Measurements from ENCODE around the gene ITLN2.
"Not testable (repeated sequence)": the region's sequence is repeated elsewhere in the genome, so short reads cannot be mapped to it uniquely, and the experiment has no call there.

ITLN2 gene

DNA sequence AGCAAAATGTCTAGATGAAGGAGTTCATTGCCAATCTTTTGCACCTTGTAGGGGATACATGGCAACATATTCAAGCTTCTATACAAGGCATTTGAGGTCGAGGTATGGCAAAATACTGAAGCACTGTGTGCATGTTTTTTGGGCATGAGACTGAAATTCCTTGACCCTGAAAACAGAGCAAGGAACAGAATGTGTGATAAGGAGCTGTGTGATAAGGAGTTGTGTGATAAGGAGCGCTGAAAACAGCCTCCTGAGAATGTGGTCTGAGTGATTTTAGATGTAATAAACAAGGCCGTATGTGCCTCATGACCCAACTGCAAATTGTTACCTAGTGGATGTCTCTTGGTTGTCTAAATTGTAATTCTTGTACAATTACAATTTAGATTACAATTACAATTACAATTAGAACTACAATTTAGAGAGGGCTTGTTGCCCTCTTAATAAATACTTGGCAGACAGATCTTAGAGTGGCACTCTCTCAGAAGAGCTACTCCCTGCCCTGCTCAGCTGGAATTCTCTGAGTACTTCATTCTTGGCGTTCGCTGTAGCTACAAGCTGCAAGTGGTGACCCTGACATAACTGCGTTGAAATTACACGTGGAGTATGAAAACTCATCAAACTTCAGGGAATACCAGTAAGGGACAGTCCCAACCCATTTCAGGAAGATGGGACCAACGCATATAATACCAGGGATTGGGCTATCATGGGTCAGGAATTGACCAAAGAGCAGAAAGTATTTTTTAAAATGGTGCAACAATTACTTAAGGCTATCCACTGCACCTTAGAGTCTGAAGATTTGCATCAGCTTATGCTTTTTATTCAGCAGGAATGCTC, 49.6 kb downstream of the ITLN2 start:
- TF ChIP-seq, protein P1, sequence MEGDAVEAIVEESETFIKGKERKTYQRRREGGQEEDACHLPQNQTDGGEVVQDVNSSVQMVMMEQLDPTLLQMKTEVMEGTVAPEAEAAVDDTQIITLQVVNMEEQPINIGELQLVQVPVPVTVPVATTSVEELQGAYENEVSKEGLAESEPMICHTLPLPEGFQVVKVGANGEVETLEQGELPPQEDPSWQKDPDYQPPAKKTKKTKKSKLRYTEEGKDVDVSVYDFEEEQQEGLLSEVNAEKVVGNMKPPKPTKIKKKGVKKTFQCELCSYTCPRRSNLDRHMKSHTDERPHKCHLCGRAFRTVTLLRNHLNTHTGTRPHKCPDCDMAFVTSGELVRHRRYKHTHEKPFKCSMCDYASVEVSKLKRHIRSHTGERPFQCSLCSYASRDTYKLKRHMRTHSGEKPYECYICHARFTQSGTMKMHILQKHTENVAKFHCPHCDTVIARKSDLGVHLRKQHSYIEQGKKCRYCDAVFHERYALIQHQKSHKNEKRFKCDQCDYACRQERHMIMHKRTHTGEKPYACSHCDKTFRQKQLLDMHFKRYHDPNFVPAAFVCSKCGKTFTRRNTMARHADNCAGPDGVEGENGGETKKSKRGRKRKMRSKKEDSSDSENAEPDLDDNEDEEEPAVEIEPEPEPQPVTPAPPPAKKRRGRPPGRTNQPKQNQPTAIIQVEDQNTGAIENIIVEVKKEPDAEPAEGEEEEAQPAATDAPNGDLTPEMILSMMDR (conservative IDR thresholded peaks at IDR 0.05; ENCODE audit: control insufficient read depth, insufficient read depth, low read depth, low read length) = no peak
- DNase-seq (ENCODE audit: low read depth) = no peak
- H3K4me3 ChIP-seq (ENCODE audit: control insufficient read depth, low read depth, low read length) = no peak overlapping the region

DNA sequence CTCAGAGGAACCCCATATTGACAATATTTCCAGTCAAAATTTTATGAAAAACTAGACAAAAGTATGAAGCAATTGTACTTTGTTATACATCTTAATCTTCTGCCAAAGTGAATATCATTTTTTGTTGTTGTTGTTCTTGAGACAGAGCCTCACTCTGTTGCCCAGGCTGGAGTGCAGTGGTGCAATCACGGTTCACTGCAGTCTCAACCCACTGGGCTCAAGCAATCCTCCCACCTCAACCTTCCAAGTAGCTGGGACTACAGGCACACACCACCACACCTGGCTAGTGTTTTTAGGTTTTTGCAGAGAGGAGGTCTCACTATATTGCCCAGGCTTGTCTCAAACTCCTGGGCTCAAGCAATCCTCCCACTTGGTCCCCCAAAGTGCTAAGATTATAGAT, 52.4 kb downstream of the ITLN2 start:
- DNase-seq (ENCODE audit: low read depth); H3K4me3 ChIP-seq (ENCODE audit: control insufficient read depth, low read depth, low read length): not testable (repeated sequence)

DNA sequence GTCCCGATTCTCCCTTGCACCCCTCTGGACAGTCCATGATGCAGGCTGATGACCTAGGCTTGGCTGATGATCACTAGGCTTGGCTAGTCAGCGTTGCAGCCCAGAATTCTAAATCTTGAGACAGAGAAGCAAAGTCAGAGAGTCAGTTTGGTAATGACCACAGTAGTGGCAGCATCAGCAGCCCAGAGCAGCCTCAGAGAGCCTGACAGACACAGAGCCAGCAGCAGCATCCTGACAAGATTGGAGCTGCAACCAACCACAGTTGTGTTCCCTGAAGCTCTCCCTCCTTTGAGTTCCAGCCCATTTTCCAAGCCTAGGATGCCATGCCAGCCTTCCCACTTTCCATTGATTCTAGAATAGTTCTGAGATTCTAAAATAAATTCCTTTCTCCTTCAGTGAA, 52.8 kb downstream of the ITLN2 start:
- no peak for DNase-seq (ENCODE audit: low read depth)
- H3K4me3 ChIP-seq (ENCODE audit: control insufficient read depth, low read depth, low read length) = no peak overlapping the region
- TF ChIP-seq, protein P1 (conservative IDR thresholded peaks at IDR 0.05; ENCODE audit: control insufficient read depth, insufficient read depth, low read depth, low read length) = no peak

DNA sequence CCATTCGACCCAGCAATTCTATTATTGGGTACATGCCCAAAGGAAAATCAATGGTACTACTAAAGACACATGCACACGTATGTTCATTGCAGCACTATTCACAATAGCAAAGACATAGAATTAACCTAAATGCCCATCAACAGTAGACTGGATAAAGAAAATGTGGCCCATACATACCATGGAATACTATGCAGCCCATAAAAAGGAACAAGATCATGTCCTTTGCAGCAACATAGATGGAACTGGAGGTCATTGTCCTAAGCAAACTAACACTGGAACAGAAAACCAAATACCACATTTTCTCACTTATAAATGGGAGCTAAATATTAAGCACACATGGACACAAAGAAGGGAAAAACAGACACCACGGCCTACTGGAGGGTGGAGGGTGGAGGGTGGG, 53.9 kb downstream of the ITLN2 start:
- DNase-seq (ENCODE audit: low read depth); H3K4me3 ChIP-seq (ENCODE audit: control insufficient read depth, low read depth, low read length): not testable (repeated sequence)
